Measurements from ENCODE around the gene ANGEL1.
A peak's percentile ranks its signal among the peaks of the same experiment; 100 is the strongest.

The ANGEL1 gene

DNA sequence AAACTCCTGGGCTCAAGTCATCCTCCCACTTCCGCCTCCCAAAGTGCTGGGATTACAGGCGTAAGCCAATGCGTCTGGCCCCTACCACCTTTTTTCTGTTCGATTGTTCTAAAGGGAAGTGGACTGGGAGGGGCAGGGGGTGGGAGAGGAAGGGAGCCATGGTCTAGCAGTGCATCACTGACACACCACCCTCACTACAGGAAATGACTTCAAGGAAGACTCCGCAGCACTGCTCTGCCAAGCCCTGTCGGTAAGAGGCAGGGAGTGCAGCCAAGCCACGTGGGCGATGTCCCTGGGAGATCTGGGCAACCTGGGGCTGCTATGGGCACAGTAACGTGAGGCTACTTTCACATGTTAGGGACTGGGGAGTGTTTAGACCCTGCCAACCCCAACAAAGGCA is 31.5 kb upstream of the ANGEL1 start:
- Histone ChIP-seq H3K4me3 (replicated peaks; ENCODE audit: insufficient read depth, low read length) (no peak overlapping the region), H3K27ac (replicated peaks) (no peak overlapping the region), H3K27me3 (ENCODE audit: insufficient read depth, poor library complexity, severe bottlenecking) (no peaks in the 10 kb centered on the region)
- peak in 1 of 2 experiments; percentile 48 for DNase-seq (ENCODE audit: low read depth in 1 of 2, low spot score in 1 of 2)
- TF ChIP-seq CTCF (IDR thresholded peaks at IDR 0.05; ENCODE audit: insufficient read depth, low read length) (no peak), GABPA (IDR thresholded peaks at IDR 0.05; ENCODE audit: low read depth) (no peak), POLR2AphosphoS5 (IDR thresholded peaks at IDR 0.05; ENCODE audit: low read depth) (no peak), SPI1 (IDR thresholded peaks at IDR 0.05; ENCODE audit: borderline replicate concordance, low read depth) (no peak)
- TF ChIP-seq, protein P1, sequence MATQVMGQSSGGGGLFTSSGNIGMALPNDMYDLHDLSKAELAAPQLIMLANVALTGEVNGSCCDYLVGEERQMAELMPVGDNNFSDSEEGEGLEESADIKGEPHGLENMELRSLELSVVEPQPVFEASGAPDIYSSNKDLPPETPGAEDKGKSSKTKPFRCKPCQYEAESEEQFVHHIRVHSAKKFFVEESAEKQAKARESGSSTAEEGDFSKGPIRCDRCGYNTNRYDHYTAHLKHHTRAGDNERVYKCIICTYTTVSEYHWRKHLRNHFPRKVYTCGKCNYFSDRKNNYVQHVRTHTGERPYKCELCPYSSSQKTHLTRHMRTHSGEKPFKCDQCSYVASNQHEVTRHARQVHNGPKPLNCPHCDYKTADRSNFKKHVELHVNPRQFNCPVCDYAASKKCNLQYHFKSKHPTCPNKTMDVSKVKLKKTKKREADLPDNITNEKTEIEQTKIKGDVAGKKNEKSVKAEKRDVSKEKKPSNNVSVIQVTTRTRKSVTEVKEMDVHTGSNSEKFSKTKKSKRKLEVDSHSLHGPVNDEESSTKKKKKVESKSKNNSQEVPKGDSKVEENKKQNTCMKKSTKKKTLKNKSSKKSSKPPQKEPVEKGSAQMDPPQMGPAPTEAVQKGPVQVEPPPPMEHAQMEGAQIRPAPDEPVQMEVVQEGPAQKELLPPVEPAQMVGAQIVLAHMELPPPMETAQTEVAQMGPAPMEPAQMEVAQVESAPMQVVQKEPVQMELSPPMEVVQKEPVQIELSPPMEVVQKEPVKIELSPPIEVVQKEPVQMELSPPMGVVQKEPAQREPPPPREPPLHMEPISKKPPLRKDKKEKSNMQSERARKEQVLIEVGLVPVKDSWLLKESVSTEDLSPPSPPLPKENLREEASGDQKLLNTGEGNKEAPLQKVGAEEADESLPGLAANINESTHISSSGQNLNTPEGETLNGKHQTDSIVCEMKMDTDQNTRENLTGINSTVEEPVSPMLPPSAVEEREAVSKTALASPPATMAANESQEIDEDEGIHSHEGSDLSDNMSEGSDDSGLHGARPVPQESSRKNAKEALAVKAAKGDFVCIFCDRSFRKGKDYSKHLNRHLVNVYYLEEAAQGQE (IDR thresholded peaks at IDR 0.05; ENCODE audit: insufficient replicate concordance, low read depth) = no peak

DNA sequence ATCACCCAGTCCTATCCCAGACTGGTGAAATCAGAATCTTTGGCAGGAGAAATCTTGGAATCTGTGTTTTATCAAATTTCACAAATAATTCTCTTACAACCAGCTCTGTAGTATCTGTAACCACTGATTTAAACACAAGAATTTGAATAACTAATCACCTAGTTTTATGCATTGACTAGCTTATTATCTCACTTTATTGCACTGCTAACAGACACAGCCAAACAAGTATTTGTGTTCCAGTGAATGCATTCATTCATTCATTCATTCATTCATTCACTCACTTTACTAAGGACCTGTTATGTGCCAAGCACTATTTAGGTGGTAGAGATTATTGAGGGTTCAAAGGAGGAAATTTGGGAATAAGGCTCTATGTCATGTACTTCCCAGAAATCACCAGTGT is 29.7 kb upstream of the ANGEL1 start:
- DNase-seq (ENCODE audit: low read depth in 1 of 2, low spot score in 1 of 2) = no peak
- H3K4me3 ChIP-seq (replicated peaks; ENCODE audit: insufficient read depth, low read length) = no peak overlapping the region
- no peaks in the 10 kb centered on the region for H3K27me3 ChIP-seq (ENCODE audit: insufficient read depth, poor library complexity, severe bottlenecking)
- no peak for TF ChIP-seq CTCF (IDR thresholded peaks at IDR 0.05; ENCODE audit: insufficient read depth, low read length)
- no peak for TF ChIP-seq GABPA (IDR thresholded peaks at IDR 0.05; ENCODE audit: low read depth)
- TF ChIP-seq SPI1 (IDR thresholded peaks at IDR 0.05; ENCODE audit: borderline replicate concordance, low read depth) = no peak
- TF ChIP-seq, protein P1 (IDR thresholded peaks at IDR 0.05; ENCODE audit: insufficient replicate concordance, low read depth) = no peak
- H3K27ac ChIP-seq (replicated peaks) = no peak overlapping the region

DNA sequence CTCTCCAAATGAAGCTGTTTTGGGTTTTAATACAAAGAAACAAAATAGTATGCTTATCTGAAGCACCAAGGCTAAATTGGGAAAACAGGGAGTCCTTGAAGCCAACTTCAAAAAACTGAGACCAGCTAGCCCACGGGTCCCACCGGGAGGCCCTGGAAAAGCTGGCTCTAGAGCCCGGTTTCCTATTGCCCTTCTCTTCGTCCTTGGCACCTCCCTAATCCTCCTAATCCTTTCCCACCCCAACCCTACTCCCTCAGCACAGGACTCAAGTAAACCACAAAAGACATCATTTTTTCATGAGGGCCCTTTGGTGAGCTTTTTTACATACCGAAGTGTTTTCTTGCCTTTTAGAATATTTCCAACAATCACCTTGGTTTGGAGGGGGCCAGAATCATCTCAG is 24.8 kb upstream of the ANGEL1 start:
- Histone ChIP-seq H3K4me3 (replicated peaks; ENCODE audit: insufficient read depth, low read length) (no peak overlapping the region), H3K27ac (replicated peaks) (no peak overlapping the region), H3K27me3 (ENCODE audit: insufficient read depth, poor library complexity, severe bottlenecking) (no peaks in the 10 kb centered on the region)
- TF ChIP-seq POLR2AphosphoS5 (IDR thresholded peaks at IDR 0.05; ENCODE audit: low read depth) (no peak), CTCF (IDR thresholded peaks at IDR 0.05; ENCODE audit: insufficient read depth, low read length) (no peak), GABPA (IDR thresholded peaks at IDR 0.05; ENCODE audit: low read depth) (no peak), SPI1 (IDR thresholded peaks at IDR 0.05; ENCODE audit: borderline replicate concordance, low read depth) (no peak)
- TF ChIP-seq, protein P1 (IDR thresholded peaks at IDR 0.05; ENCODE audit: insufficient replicate concordance, low read depth) = no peak
- DNase-seq (ENCODE audit: low read depth in 1 of 2, low spot score in 1 of 2) = no peak
